ENCODE measurements around the gene TBL1Y. TPM values are rescaled to one million over a fixed set of nuclear protein-coding genes. Genes with fewer than 3 reads are reported as not detected.

The TBL1Y gene
- polyA plus RNA-seq, 3 donors from 2014 or later, result not detected

- Mint-ChIP-seq H3K4me3 (no peak overlapping the region), H3K9me3 (no peaks in the 10 kb centered on the region), H3K4me1 (no peaks in the 10 kb centered on the region), H3K27ac (no peak overlapping the region), H3K27me3 (ENCODE audit: low read depth in 3 of 3) (peaks cover 0 to 6% (median 0%) of the 10 kb centered on the region in 3 donors), H3K36me3 (no peaks in the 10 kb centered on the region)
- no peak for DNase-seq
Measured at GRCh38 chrY:6935497-6935896, 25.0 kb downstream of the TBL1Y start.

GRCh38 chrY:6947695-6948094 lies 37.2 kb downstream of the TBL1Y start:
- Mint-ChIP-seq H3K9me3 (no peaks in the 10 kb centered on the region), H3K27ac (no peak overlapping the region), H3K27me3 (ENCODE audit: low read depth in 3 of 3) (peaks cover 0 to 2% (median 0%) of the 10 kb centered on the region in 3 donors), H3K4me1 (no peaks in the 10 kb centered on the region), H3K4me3 (no peak overlapping the region), H3K36me3 (no peaks in the 10 kb centered on the region)
- DNase-seq, result no peak

GRCh38 chrY:6948378-6948777 lies 37.9 kb downstream of the TBL1Y start:
- no peak overlapping the region for H3K4me3 Mint-ChIP-seq

GRCh38 chrY:6949947-6950346 lies 39.5 kb downstream of the TBL1Y start:
- H3K4me3 Mint-ChIP-seq, result no peak overlapping the region
- no peaks in the 10 kb centered on the region for H3K4me1 Mint-ChIP-seq
- H3K9me3 Mint-ChIP-seq, result no peaks in the 10 kb centered on the region
- no peaks in the 10 kb centered on the region for H3K36me3 Mint-ChIP-seq
- H3K27me3 Mint-ChIP-seq (ENCODE audit: low read depth in 3 of 3), result peaks cover 0 to 2% (median 0%) of the 10 kb centered on the region in 3 donors
- H3K27ac Mint-ChIP-seq, result no peak overlapping the region
- no peak for DNase-seq

More at GRCh38 chrY:6948378-6948777, 37.9 kb downstream of the TBL1Y start:
- Mint-ChIP-seq H3K36me3 (no peaks in the 10 kb centered on the region), H3K9me3 (no peaks in the 10 kb centered on the region), H3K27ac (no peak overlapping the region), H3K4me1 (no peaks in the 10 kb centered on the region), H3K27me3 (ENCODE audit: low read depth in 3 of 3) (peaks cover 0 to 2% (median 0%) of the 10 kb centered on the region in 3 donors)
- DNase-seq, result no peak

- H3K27me3 Mint-ChIP-seq (ENCODE audit: low read depth in 3 of 3), result no peaks in the 10 kb centered on the region
- H3K27ac Mint-ChIP-seq, result no peak overlapping the region
- DNase-seq, result no peak
- peak overlapping the region in 1 of 5 donors; percentile 48 for H3K4me3 Mint-ChIP-seq
- H3K36me3 Mint-ChIP-seq, result no peaks in the 10 kb centered on the region
- no peaks in the 10 kb centered on the region for H3K4me1 Mint-ChIP-seq
- H3K9me3 Mint-ChIP-seq, result no peaks in the 10 kb centered on the region
Measured at GRCh38 chrY:6964732-6965131, 54.2 kb downstream of the TBL1Y start.

- no peak for DNase-seq
- peak overlapping the region in 1 of 6 donors; percentile 31 for H3K27ac Mint-ChIP-seq
- H3K36me3 Mint-ChIP-seq, result no peaks in the 10 kb centered on the region
- H3K27me3 Mint-ChIP-seq (ENCODE audit: low read depth in 3 of 3), result no peaks in the 10 kb centered on the region
- no peaks in the 10 kb centered on the region for H3K9me3 Mint-ChIP-seq
- H3K4me1 Mint-ChIP-seq, result no peaks in the 10 kb centered on the region
- H3K4me3 Mint-ChIP-seq, result no peak overlapping the region
Measured at GRCh38 chrY:6966521-6966920, 56.0 kb downstream of the TBL1Y start.

- Mint-ChIP-seq H3K27ac (no peak overlapping the region), H3K9me3 (no peaks in the 10 kb centered on the region), H3K27me3 (ENCODE audit: low read depth in 3 of 3) (no peaks in the 10 kb centered on the region), H3K4me3 (no peak overlapping the region), H3K36me3 (no peaks in the 10 kb centered on the region), H3K4me1 (no peaks in the 10 kb centered on the region)
- DNase-seq, result no peak
Measured at GRCh38 chrY:6967736-6968135, 57.2 kb downstream of the TBL1Y start.

- Mint-ChIP-seq H3K4me3 (no peak overlapping the region), H3K27ac (no peak overlapping the region), H3K4me1 (no peaks in the 10 kb centered on the region), H3K9me3 (no peaks in the 10 kb centered on the region), H3K27me3 (ENCODE audit: low read depth in 3 of 3) (no peaks in the 10 kb centered on the region), H3K36me3 (no peaks in the 10 kb centered on the region)
- DNase-seq, result no peak
Measured at GRCh38 chrY:6968191-6968590, 57.7 kb downstream of the TBL1Y start.

GRCh38 chrY:6972271-6972887 lies 61.9 kb downstream of the TBL1Y start:
- H3K9me3 Mint-ChIP-seq, result no peaks in the 10 kb centered on the region
- H3K4me1 Mint-ChIP-seq, result no peaks in the 10 kb centered on the region
- no peak overlapping the region for H3K4me3 Mint-ChIP-seq
- no peak for DNase-seq
- H3K27ac Mint-ChIP-seq, result no peak overlapping the region
- no peaks in the 10 kb centered on the region for H3K36me3 Mint-ChIP-seq
- H3K27me3 Mint-ChIP-seq (ENCODE audit: low read depth in 3 of 3), result no peaks in the 10 kb centered on the region

- H3K4me3 Mint-ChIP-seq, result no peak overlapping the region
- no peaks in the 10 kb centered on the region for H3K4me1 Mint-ChIP-seq
- no peak overlapping the region for H3K27ac Mint-ChIP-seq
- DNase-seq, result no peak
- no peaks in the 10 kb centered on the region for H3K9me3 Mint-ChIP-seq
- H3K36me3 Mint-ChIP-seq, result no peaks in the 10 kb centered on the region
- H3K27me3 Mint-ChIP-seq (ENCODE audit: low read depth in 3 of 3), result no peaks in the 10 kb centered on the region
Measured at GRCh38 chrY:6974971-6975370, 64.5 kb downstream of the TBL1Y start.

- Mint-ChIP-seq H3K27ac (no peak overlapping the region), H3K9me3 (no peaks in the 10 kb centered on the region), H3K36me3 (no peaks in the 10 kb centered on the region), H3K4me3 (no peak overlapping the region), H3K4me1 (no peaks in the 10 kb centered on the region), H3K27me3 (ENCODE audit: low read depth in 3 of 3) (no peaks in the 10 kb centered on the region)
- no peak for DNase-seq
Measured at GRCh38 chrY:6977783-6978182, 67.3 kb downstream of the TBL1Y start.

GRCh38 chrY:6983221-6983620 lies 72.7 kb downstream of the TBL1Y start:
- H3K36me3 Mint-ChIP-seq, result no peaks in the 10 kb centered on the region

GRCh38 chrY:6987811-6988210 lies 77.3 kb downstream of the TBL1Y start:
- Mint-ChIP-seq H3K9me3 (no peaks in the 10 kb centered on the region), H3K27ac (no peak overlapping the region), H3K4me1 (no peaks in the 10 kb centered on the region), H3K4me3 (no peak overlapping the region), H3K27me3 (ENCODE audit: low read depth in 3 of 3) (no peaks in the 10 kb centered on the region), H3K36me3 (no peaks in the 10 kb centered on the region)
- no peak for DNase-seq

More at GRCh38 chrY:6983221-6983620, 72.7 kb downstream of the TBL1Y start:
- Mint-ChIP-seq H3K4me3 (no peak overlapping the region), H3K4me1 (no peaks in the 10 kb centered on the region), H3K9me3 (no peaks in the 10 kb centered on the region), H3K27ac (no peak overlapping the region), H3K27me3 (ENCODE audit: low read depth in 3 of 3) (no peaks in the 10 kb centered on the region)
- DNase-seq, result no peak

GRCh38 chrY:6989886-6990620 lies 79.6 kb downstream of the TBL1Y start:
- Mint-ChIP-seq H3K9me3 (no peaks in the 10 kb centered on the region), H3K27ac (no peak overlapping the region), H3K4me3 (no peak overlapping the region), H3K4me1 (no peaks in the 10 kb centered on the region), H3K36me3 (no peaks in the 10 kb centered on the region), H3K27me3 (ENCODE audit: low read depth in 3 of 3) (no peaks in the 10 kb centered on the region)
- no peak for DNase-seq

- H3K27me3 Mint-ChIP-seq (ENCODE audit: low read depth in 3 of 3), result no peaks in the 10 kb centered on the region
- H3K36me3 Mint-ChIP-seq, result no peaks in the 10 kb centered on the region
- H3K4me1 Mint-ChIP-seq, result no peaks in the 10 kb centered on the region
- no peaks in the 10 kb centered on the region for H3K9me3 Mint-ChIP-seq
- DNase-seq, result no peak
- no peak overlapping the region for H3K27ac Mint-ChIP-seq
- no peak overlapping the region for H3K4me3 Mint-ChIP-seq
Measured at GRCh38 chrY:6992041-6992440, 81.5 kb downstream of the TBL1Y start.
